AG04449 (cell line): ENCODE results near the gene G3BP1.

ENCODE experiments used
- CTCF ChIA-PET: fragments of 350-600 bp; formaldehyde crosslinking; extraction: SDS; loops from one replicate; lab custom pipeline; 2021; ENCODE audit warnings: antibody characterized with exemption; lab: Yijun Ruan, JAX
- POLR2A ChIA-PET: fragments of 400-600, 350-600 bp; formaldehyde crosslinking; extraction: SDS; loops from one replicate; lab custom pipeline; 2020; ENCODE audit warnings: antibody characterized with exemption, inconsistent platforms; lab: Yijun Ruan, JAX
- DNase-seq: peaks from one replicate; pipeline ENCODE4 v3.0.0-alpha.2; 2010; ENCODE audit warnings: low read depth, low spot score
- H3K4me3 ChIP-seq: 2 replicates; pipeline ENCODE4 v1.5.1; 2011; ENCODE audit warnings: low read depth, mild to moderate bottlenecking, control low read depth, low read length
- CTCF ChIP-seq: IDR thresholded peaks from one replicate; pipeline ENCODE4 v1.5.1; 2011; ENCODE audit warnings: mild to moderate bottlenecking, moderate library complexity, low read length, control low read depth, inconsistent platforms; ENCODE audit not compliant: insufficient read depth; ENCODE audit errors: missing control alignments

Gene G3BP1

GRCh38 chr5:151812757-151813309, 41.1 kb downstream of the G3BP1 start:
- ChIA-PET CTCF (interaction anchor here (1.8 kb wide), 1 partner anchor 14 kb away, joined by 4 read pairs; no protein-coding TSS in a partner anchor), POLR2A (no interaction called here)
- no peak for DNase-seq
- TF ChIP-seq CTCF: no peak
- H3K4me3 ChIP-seq: no peak overlapping the region

- H3K4me3 ChIP-seq: no peak overlapping the region
- ChIA-PET CTCF (interaction anchor here (4.2 to 18.2 kb wide), 2 partner anchors 10 to 326 kb away, joined by 31 to 477 read pairs; no protein-coding TSS in a partner anchor), POLR2A (no interaction called here)
- DNase-seq: no peak
- TF ChIP-seq CTCF: no peak
Measured at GRCh38 chr5:151815051-151815450, 43.3 kb downstream of the G3BP1 start.

- POLR2A ChIA-PET: no interaction called here
- CTCF ChIA-PET: interaction anchor here (18.2 kb wide), 1 partner anchor 321 kb away, joined by 477 read pairs; no protein-coding TSS in a partner anchor
- H3K4me3 ChIP-seq: no peak overlapping the region
- DNase-seq: no peak
- no peak for TF ChIP-seq CTCF
Measured at GRCh38 chr5:151819830-151820229, 48.1 kb downstream of the G3BP1 start.

GRCh38 chr5:151820271-151820670, 48.5 kb downstream of the G3BP1 start:
- ChIA-PET POLR2A (no interaction called here), CTCF (interaction anchor here (18.2 kb wide), 1 partner anchor 321 kb away, joined by 477 read pairs; no protein-coding TSS in a partner anchor)
- no peak for DNase-seq
- TF ChIP-seq CTCF: no peak
- H3K4me3 ChIP-seq: no peak overlapping the region

- TF ChIP-seq CTCF: no peak
- CTCF ChIA-PET: interaction anchor here (18.2 kb wide), 1 partner anchor 320 kb away, joined by 477 read pairs; no protein-coding TSS in a partner anchor
- no peak for DNase-seq
- POLR2A ChIA-PET: no interaction called here
- no peak overlapping the region for H3K4me3 ChIP-seq
Measured at GRCh38 chr5:151820903-151821302, 49.1 kb downstream of the G3BP1 start.

- POLR2A ChIA-PET: no interaction called here
- H3K4me3 ChIP-seq: no peak overlapping the region
- no peak for TF ChIP-seq CTCF
- DNase-seq: no peak
- CTCF ChIA-PET: interaction anchor here (18.2 kb wide), 1 partner anchor 319 kb away, joined by 477 read pairs; no protein-coding TSS in a partner anchor
Measured at GRCh38 chr5:151822141-151822540, 50.4 kb downstream of the G3BP1 start.
